HepG2 (cell line): ENCODE results near the gene CD244. TPM values are rescaled to one million over a fixed set of nuclear protein-coding genes. Genes with fewer than 3 reads are reported as not detected.

ENCODE experiments used
- ATAC-seq: fragments of 200-7000 bp; cut with Tn5 transposase; 3 replicates; pipeline ENCODE4 v1.9.1; 2020; ENCODE audit warnings: mild to moderate bottlenecking, moderate library complexity
- BruUV-seq: library from RNA; stranded (reverse); fragments of 400-500 nt; replicated peaks from 2 replicates; lab custom pipeline; 2021; lab: Mats Ljungman, UMichigan
- CTCF ChIA-PET: fragments of 300-600 bp; formaldehyde crosslinking; extraction: SDS; loops from one replicate; lab custom pipeline; 2021; ENCODE audit warnings: low total read pairs, inconsistent platforms, low intra/inter-chr PET ratio; lab: Yijun Ruan, JAX
- POLR2A ChIA-PET: fragments of 350-600 bp; sonication (Branson Sonifier 250); formaldehyde crosslinking; loops from one replicate; lab custom pipeline; 2020; ENCODE audit warnings: antibody characterized with exemption, inconsistent platforms; lab: Yijun Ruan, JAX
- DNase-seq: peaks from one replicate; pipeline ENCODE4 v3.0.0-alpha.2; 2015; ENCODE audit warnings: low spot score
- FAIRE-seq: peaks from 3 replicates; lab custom pipeline; 2011; peaks lifted over from hg19 to GRCh38; lab: Jason Lieb, UNC
- H2AFZ ChIP-seq: one replicate; pipeline ENCODE4 v1.6.1; 2011; ENCODE audit warnings: low read length, inconsistent platforms
- H3K27ac ChIP-seq: fragments of 300-600 bp; 3 replicates; pipeline ENCODE4 v1.8.0; 2011; ENCODE audit warnings: mixed run types, mild to moderate bottlenecking, mixed read lengths, low read length, inconsistent platforms; ENCODE audit not compliant: insufficient read depth; ENCODE audit errors: extremely low read length
- H3K27me3 ChIP-seq, 2 experiments: fragments of 200-600 bp in 1 of 2; 2 replicates in 1 of 2; 3 replicates in 1 of 2; pipeline versions ENCODE4 v1.6.0 to v1.8.0; 2011; ENCODE audit warnings: low read length in 2 of 2, mild to moderate bottlenecking in 2 of 2, moderate library complexity in 2 of 2, inconsistent platforms in 1 of 2; ENCODE audit not compliant: insufficient read depth in 2 of 2, control insufficient read depth in 1 of 2
- H3K36me3 ChIP-seq, 2 experiments: fragments of 200-600 bp in 1 of 2; replicated peaks in 1 of 2; 2 replicates in 1 of 2; 3 replicates in 1 of 2; pipeline versions ENCODE4 v1.5.1 to v1.8.0; 2011; ENCODE audit warnings: low read length in 2 of 2, inconsistent platforms in 1 of 2; ENCODE audit not compliant: insufficient read depth in 2 of 2, control insufficient read depth in 1 of 2
- H3K4me1 ChIP-seq: 2 replicates; pipeline ENCODE4 v1.5.1; 2012; ENCODE audit warnings: low read length, inconsistent platforms; ENCODE audit not compliant: insufficient read depth
- H3K4me2 ChIP-seq: 2 replicates; pipeline ENCODE4 v1.6.0; 2011; ENCODE audit warnings: low read depth, low read length, inconsistent platforms
- H3K4me3 ChIP-seq, 3 experiments: fragments of 200-600 bp in 1 of 3; sonication (generic), shearing (Covaris generic) in 1 of 3; replicated peaks in 1 of 3; 2 replicates each; pipeline ENCODE4 v1.5.1; 2011 to 2016; ENCODE audit warnings: low read length in 3 of 3, inconsistent platforms in 2 of 3, low read depth in 2 of 3, mild to moderate bottlenecking in 2 of 3, control low read depth in 1 of 3, mixed read lengths in 1 of 3; ENCODE audit not compliant: insufficient read depth in 1 of 3
- H3K79me2 ChIP-seq: one replicate; pipeline ENCODE4 v1.6.1; 2011; ENCODE audit warnings: low read length, inconsistent platforms; ENCODE audit not compliant: insufficient read depth
- H3K9ac ChIP-seq: 2 replicates; pipeline ENCODE4 v1.6.0; 2011; ENCODE audit warnings: mild to moderate bottlenecking, low read depth, low read length, inconsistent platforms; ENCODE audit not compliant: insufficient read depth
- H3K9me3 ChIP-seq: 2 replicates; pipeline ENCODE4 v1.5.1; 2012; ENCODE audit warnings: mild to moderate bottlenecking, low read length
- H4K20me1 ChIP-seq: 2 replicates; pipeline ENCODE4 v1.6.0; 2011; ENCODE audit warnings: inconsistent platforms, mild to moderate bottlenecking, low read length, moderate library complexity; ENCODE audit not compliant: insufficient read depth
- ATAD3A ChIP-seq: sonication (generic); formaldehyde crosslinking; IDR thresholded peaks from 2 replicates; pipeline ENCODE4 v1.4.0; 2020; ENCODE audit warnings: missing genetic modification reagents
- CBX5 ChIP-seq: sonication (generic); formaldehyde crosslinking; IDR thresholded peaks from 2 replicates; pipeline ENCODE4 v1.4.0; 2020; ENCODE audit warnings: missing genetic modification reagents, borderline replicate concordance
- ESRRA ChIP-seq: sonication (generic); formaldehyde crosslinking; IDR thresholded peaks from 2 replicates; pipeline ENCODE4 v1.5.1; 2020; ENCODE audit warnings: mild to moderate bottlenecking, low read depth, missing genetic modification reagents
- MAZ ChIP-seq, 2 experiments: sonication (generic) in 1 of 2; formaldehyde crosslinking in 1 of 2; IDR thresholded peaks; 2 replicates each; pipeline versions ENCODE4 v1.5.0 to v1.6.1; 2012 to 2020; ENCODE audit warnings: low read depth in 2 of 2, mild to moderate bottlenecking in 2 of 2, borderline replicate concordance in 1 of 2, improper control_type of control experiment in 1 of 2, low read length in 1 of 2, missing genetic modification reagents in 1 of 2, moderate library complexity in 1 of 2
- PAX8 ChIP-seq: sonication (generic); formaldehyde crosslinking; IDR thresholded peaks from 2 replicates; pipeline ENCODE4 v1.8.0; 2022; ENCODE audit warnings: mild to moderate bottlenecking, missing genetic modification reagents, borderline replicate concordance
- SRSF4 ChIP-seq: fragments of 200-400 bp; formaldehyde crosslinking; IDR thresholded peaks from one replicate; pipeline ENCODE4 v1.6.1; 2018; ENCODE audit warnings: mild to moderate bottlenecking, low read depth, low read length, moderate library complexity; ENCODE audit not compliant: poor library complexity, severe bottlenecking
- STAG1 ChIP-seq: sonication (generic); formaldehyde crosslinking; IDR thresholded peaks from 2 replicates; pipeline ENCODE4 v1.4.0; 2020; ENCODE audit warnings: missing genetic modification reagents
- ZNF451 ChIP-seq: sonication (generic); formaldehyde crosslinking; IDR thresholded peaks from 2 replicates; pipeline ENCODE4 v1.5.0; 2020; ENCODE audit warnings: mild to moderate bottlenecking, missing genetic modification reagents
- ZNF670 ChIP-seq: sonication (generic); formaldehyde crosslinking; IDR thresholded peaks from 2 replicates; pipeline ENCODE4 v1.8.0; 2022; ENCODE audit warnings: mild to moderate bottlenecking, missing genetic modification reagents, borderline replicate concordance
- WGBS: methylation state at CpG from one replicate; pipeline ENCODE4 v1.1.6; 2017; ENCODE audit warnings: low lambda C conversion rate; 5-methylcytosine and 5-hydroxymethylcytosine counted together
- in situ Hi-C: cut with HindIII; loops from 2 replicates; pipeline ENCODE4 v1.10.0; 2017; ENCODE audit warnings: low pct_unique_long_range_greater_than_20kb; ENCODE audit not compliant: extremely low pct_ligation_motif_present
- intact Hi-C: fragments of 100-400 bp; cut with micrococcal nuclease; formaldehyde crosslinking; loops from one replicate; pipeline ENCODE4 v1.10.0; 2022; ENCODE audit not compliant: unreplicated experiment
- polyA plus RNA-seq, 8 experiments: library from polyadenylated mRNA; depleted of rRNA in 3 of 8; stranded (reverse) in 7 of 8; unstranded in 1 of 8; fragments of >200 nt; fragmentation: Illumina TruSeq in 4 of 8; extraction: Trizol in 4 of 8; gene quantifications; 2 replicates each; pipeline versions ENCODE4 v1.2.1 to v1.2.3, GENCODE V29; 2011 to 2016; ENCODE audit warnings: low read depth in 4 of 8, missing spikeins in 1 of 8, mixed read lengths in 1 of 8; ENCODE audit not compliant: insufficient read depth in 1 of 8
- total RNA-seq, 5 experiments: library from RNA; depleted of rRNA; stranded (reverse); fragments of >200 nt; fragmentation: Illumina TruSeq; extraction: Trizol; gene quantifications; 2 replicates each; pipeline ENCODE4 v1.2.3, GENCODE V29; 2016; ENCODE audit warnings: low read depth in 1 of 5
- TF ChIP-seq, protein P1 (sequence below): sonication (generic); formaldehyde crosslinking; IDR thresholded peaks from 2 replicates; pipeline ENCODE4 v1.5.0; 2020; ENCODE audit warnings: mild to moderate bottlenecking, missing genetic modification reagents, moderate library complexity
- TF ChIP-seq, protein P2 (sequence below): sonication (generic); formaldehyde crosslinking; IDR thresholded peaks from 2 replicates; pipeline ENCODE4 v1.8.1; 2023; ENCODE audit warnings: mild to moderate bottlenecking, missing genetic modification reagents, borderline replicate concordance
- TF ChIP-seq, protein P3 (sequence below): sonication (generic); formaldehyde crosslinking; IDR thresholded peaks from 2 replicates; pipeline ENCODE4 v1.8.0; 2022; ENCODE audit warnings: missing genetic modification reagents, mild to moderate bottlenecking, borderline replicate concordance

The CD244 gene
- total and polyA plus RNA-seq, 2 of the 13 experiments (the other 11 are each of a cell fraction or from before 2014, with no cell fraction given): 0.09 TPM; not detected in 1

DNA sequence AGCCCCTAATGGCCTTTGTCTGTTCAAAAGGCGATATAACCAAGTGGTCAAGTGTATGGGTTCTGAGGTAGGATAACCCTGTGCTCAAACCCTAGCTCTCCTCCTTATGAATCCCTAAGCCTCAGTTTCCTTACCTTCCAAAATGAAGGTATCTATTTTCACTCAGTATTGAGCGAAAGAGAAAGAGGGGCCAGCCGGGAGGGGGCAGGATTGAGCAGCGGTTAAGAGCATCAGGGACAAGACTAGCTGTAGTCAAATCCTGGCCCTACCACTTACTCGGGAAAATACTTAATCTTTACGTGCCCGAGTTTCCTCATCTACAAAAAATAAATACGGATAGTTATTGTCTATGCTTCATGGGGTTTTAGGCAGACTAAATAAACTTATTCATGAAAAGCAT lies 41.1 kb downstream of the CD244 start:
- TF ChIP-seq, protein P1, sequence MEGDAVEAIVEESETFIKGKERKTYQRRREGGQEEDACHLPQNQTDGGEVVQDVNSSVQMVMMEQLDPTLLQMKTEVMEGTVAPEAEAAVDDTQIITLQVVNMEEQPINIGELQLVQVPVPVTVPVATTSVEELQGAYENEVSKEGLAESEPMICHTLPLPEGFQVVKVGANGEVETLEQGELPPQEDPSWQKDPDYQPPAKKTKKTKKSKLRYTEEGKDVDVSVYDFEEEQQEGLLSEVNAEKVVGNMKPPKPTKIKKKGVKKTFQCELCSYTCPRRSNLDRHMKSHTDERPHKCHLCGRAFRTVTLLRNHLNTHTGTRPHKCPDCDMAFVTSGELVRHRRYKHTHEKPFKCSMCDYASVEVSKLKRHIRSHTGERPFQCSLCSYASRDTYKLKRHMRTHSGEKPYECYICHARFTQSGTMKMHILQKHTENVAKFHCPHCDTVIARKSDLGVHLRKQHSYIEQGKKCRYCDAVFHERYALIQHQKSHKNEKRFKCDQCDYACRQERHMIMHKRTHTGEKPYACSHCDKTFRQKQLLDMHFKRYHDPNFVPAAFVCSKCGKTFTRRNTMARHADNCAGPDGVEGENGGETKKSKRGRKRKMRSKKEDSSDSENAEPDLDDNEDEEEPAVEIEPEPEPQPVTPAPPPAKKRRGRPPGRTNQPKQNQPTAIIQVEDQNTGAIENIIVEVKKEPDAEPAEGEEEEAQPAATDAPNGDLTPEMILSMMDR (CRISPR knock-in tag): peak; percentile 54
- no peak for TF ChIP-seq PAX8 (CRISPR knock-in tag)
- peak; percentile 35; the same call in 1 of the 2 replicates for TF ChIP-seq STAG1 (CRISPR knock-in tag)
- TF ChIP-seq ATAD3A: no peak
- TF ChIP-seq, protein P2, sequence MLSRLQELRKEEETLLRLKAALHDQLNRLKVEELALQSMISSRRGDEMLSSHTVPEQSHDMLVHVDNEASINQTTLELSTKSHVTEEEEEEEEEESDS (CRISPR knock-in tag): no peak

DNA sequence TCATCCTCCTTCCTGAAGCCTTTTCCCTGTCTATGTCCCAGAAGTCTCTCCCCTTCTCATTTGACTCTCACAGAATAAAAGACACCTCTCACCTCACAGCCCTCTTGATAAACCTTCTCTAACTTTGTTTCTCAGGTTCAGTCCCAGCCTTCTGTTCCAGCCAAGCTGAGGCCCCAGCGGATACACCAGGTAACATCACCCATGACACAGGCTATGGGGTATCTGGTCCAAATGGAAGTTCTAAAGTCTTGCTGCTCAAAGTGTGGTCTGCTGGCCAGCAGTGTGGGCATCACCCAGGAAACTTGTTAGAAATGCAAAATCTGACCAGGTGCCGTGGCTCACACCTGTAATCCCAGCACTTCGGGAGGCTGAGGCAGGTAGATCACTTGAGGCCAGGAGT lies 43.5 kb downstream of the CD244 start:
- BruUV-seq: no TSS peak
- CTCF ChIA-PET: no interaction called here
- no peak for TF ChIP-seq ZNF451 (CRISPR knock-in tag)
- TF ChIP-seq, protein P3, sequence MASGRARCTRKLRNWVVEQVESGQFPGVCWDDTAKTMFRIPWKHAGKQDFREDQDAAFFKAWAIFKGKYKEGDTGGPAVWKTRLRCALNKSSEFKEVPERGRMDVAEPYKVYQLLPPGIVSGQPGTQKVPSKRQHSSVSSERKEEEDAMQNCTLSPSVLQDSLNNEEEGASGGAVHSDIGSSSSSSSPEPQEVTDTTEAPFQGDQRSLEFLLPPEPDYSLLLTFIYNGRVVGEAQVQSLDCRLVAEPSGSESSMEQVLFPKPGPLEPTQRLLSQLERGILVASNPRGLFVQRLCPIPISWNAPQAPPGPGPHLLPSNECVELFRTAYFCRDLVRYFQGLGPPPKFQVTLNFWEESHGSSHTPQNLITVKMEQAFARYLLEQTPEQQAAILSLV (CRISPR knock-in tag): no peak
- no peak for TF ChIP-seq ESRRA (CRISPR knock-in tag)
- no peak for TF ChIP-seq MAZ (IDR thresholded peaks at IDR 0.05; ENCODE audit: borderline replicate concordance, low read depth, low read length)
- TF ChIP-seq MAZ (CRISPR knock-in tag; IDR thresholded peaks at IDR 0.05; ENCODE audit: low read depth): no peak
- no peak for TF ChIP-seq CBX5
- TF ChIP-seq SRSF4: no peak
- no peak for TF ChIP-seq ZNF670 (CRISPR knock-in tag)

More for the DNA sequence above, 41.1 kb downstream of the CD244 start:
- no peaks in the 10 kb centered on the region for H3K9me3 ChIP-seq
- ATAC-seq (no peak; the same call in 2 of the 3 replicates), DNase-seq (no peak), FAIRE-seq (no peak)
- no peak overlapping the region for H3K4me3 ChIP-seq
- no peak overlapping the region for H3K27ac ChIP-seq
- in situ Hi-C loops (no loop called here), intact Hi-C loops (no loop called here)
- H3K9ac ChIP-seq: no peak overlapping the region
- ChIA-PET CTCF (no interaction called here), POLR2A (no interaction called here)
- H3K4me2 ChIP-seq: no peak overlapping the region
- H3K4me1 ChIP-seq: no peaks in the 10 kb centered on the region
- no peaks in the 10 kb centered on the region for H3K79me2 ChIP-seq
- peaks cover 0 to 2% of the 10 kb centered on the region in 2 experiments; a peak in 1 of 5 replicates for H3K27me3 ChIP-seq
- no peak overlapping the region for H2AFZ ChIP-seq
- no peaks in the 10 kb centered on the region for H4K20me1 ChIP-seq
- WGBS: 23% methylated on average over 8 of the region's 8 CpGs
- BruUV-seq: no TSS peak
- H3K36me3 ChIP-seq: no peaks in the 10 kb centered on the region

More for the DNA sequence above, 43.5 kb downstream of the CD244 start:
- H3K9ac ChIP-seq: no peak overlapping the region
- intact Hi-C loops: no loop called here
- 0% methylated on average over 3 of the region's 3 CpGs for WGBS
- H3K9me3 ChIP-seq: no peaks in the 10 kb centered on the region
- FAIRE-seq (no peak), ATAC-seq (no peak), DNase-seq (no peak)
- H2AFZ ChIP-seq: no peak overlapping the region
- H3K4me2 ChIP-seq: no peak overlapping the region
- H3K4me1 ChIP-seq: no peaks in the 10 kb centered on the region
- POLR2A ChIA-PET: no interaction called here
- H3K4me3 ChIP-seq: no peak overlapping the region
- no peaks in the 10 kb centered on the region for H4K20me1 ChIP-seq
- in situ Hi-C loops: no loop called here
- no peak overlapping the region for H3K27ac ChIP-seq
- H3K27me3 ChIP-seq: peaks cover 2 to 3% of the 10 kb centered on the region in 2 experiments; a peak in 3 of 5 replicates
- H3K79me2 ChIP-seq: no peaks in the 10 kb centered on the region
- no peaks in the 10 kb centered on the region for H3K36me3 ChIP-seq
